Lower leg skin (tissue), 3 donors: ENCODE measurements around the gene BBS9.

ENCODE experiments used
- POLR2A ChIP-seq, 2 donors: fragments of 450-650 bp; IDR thresholded peaks; one replicate each; pipeline ENCODE4 v1.6.1; 2016 to 2017; ENCODE audit warnings: antibody characterized with exemption in 2 of 2, mild to moderate bottlenecking in 1 of 2, moderate library complexity in 1 of 2
- TF ChIP-seq, protein P1 (sequence below), 3 donors: fragments of 450-650 bp; IDR thresholded peaks; one replicate each; pipeline ENCODE4 v1.5.1; 2016; ENCODE audit warnings: antibody characterized with exemption in 3 of 3, mild to moderate bottlenecking in 3 of 3, moderate library complexity in 2 of 3

DNA sequence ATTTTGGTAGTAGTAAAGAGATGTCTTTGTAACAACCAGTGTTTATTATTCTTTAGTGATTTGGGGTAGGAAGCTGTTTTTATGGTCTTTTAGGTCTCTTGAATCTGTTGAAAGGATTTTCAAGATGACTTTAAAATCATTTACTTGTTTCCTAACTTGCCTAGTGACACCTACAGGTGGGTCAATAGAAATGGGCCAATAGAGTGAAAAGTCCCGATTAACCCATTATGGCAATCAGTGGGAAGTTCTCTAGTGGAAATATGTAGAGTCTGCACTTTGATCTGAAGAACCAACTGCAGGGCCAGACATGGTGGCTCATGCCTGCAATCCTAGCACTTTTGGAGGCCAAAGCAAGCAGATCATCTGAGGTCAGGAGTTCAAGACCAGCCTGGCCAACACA, 401.3 kb downstream of the BBS9 start:
- TF ChIP-seq, protein P1, sequence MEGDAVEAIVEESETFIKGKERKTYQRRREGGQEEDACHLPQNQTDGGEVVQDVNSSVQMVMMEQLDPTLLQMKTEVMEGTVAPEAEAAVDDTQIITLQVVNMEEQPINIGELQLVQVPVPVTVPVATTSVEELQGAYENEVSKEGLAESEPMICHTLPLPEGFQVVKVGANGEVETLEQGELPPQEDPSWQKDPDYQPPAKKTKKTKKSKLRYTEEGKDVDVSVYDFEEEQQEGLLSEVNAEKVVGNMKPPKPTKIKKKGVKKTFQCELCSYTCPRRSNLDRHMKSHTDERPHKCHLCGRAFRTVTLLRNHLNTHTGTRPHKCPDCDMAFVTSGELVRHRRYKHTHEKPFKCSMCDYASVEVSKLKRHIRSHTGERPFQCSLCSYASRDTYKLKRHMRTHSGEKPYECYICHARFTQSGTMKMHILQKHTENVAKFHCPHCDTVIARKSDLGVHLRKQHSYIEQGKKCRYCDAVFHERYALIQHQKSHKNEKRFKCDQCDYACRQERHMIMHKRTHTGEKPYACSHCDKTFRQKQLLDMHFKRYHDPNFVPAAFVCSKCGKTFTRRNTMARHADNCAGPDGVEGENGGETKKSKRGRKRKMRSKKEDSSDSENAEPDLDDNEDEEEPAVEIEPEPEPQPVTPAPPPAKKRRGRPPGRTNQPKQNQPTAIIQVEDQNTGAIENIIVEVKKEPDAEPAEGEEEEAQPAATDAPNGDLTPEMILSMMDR (IDR thresholded peaks at IDR 0.05), result no peak
- no peak for TF ChIP-seq POLR2A (IDR thresholded peaks at IDR 0.05)
